ENCODE data around the gene SRRT.

SRRT gene

GRCh38 chr7:100882201-100882600, 7.3 kb downstream of the SRRT start:
- DNase-seq = no peak

- no peak for DNase-seq
These were observed 8.1 kb downstream of the SRRT start for GRCh38 chr7:100882785-100883526.

- no peak for DNase-seq
These were observed 10.0 kb downstream of the SRRT start for GRCh38 chr7:100884736-100885439.

GRCh38 chr7:100885440-100886141, 10.7 kb downstream of the SRRT start:
- no peak for DNase-seq

GRCh38 chr7:100886142-100886935, 11.4 kb downstream of the SRRT start:
- DNase-seq = no peak

- no peak for DNase-seq
These were observed 12.1 kb downstream of the SRRT start for GRCh38 chr7:100886936-100887515.

GRCh38 chr7:100887516-100888290, 12.8 kb downstream of the SRRT start:
- DNase-seq = no peak

GRCh38 chr7:100888291-100888987, 13.5 kb downstream of the SRRT start:
- no peak for DNase-seq

- DNase-seq = peak; percentile 76
These were observed 14.3 kb downstream of the SRRT start, which contains the start of gene UFSP1 for GRCh38 chr7:100888988-100889750. Gene UFSP1, minus strand, starts transcription at chr7:100889715. Its CDS starts 444 bp downstream, at chr7:100889271.

- peak; percentile 36 for DNase-seq
These were observed 16.0 kb downstream of the SRRT start for GRCh38 chr7:100890653-100891567.

GRCh38 chr7:100891568-100892247, 16.8 kb downstream of the SRRT start:
- DNase-seq = no peak

- DNase-seq = no peak
These were observed 17.7 kb downstream of the SRRT start for GRCh38 chr7:100892364-100893317.

GRCh38 chr7:100893318-100893895, 18.5 kb downstream of the SRRT start:
- DNase-seq = no peak

- DNase-seq = peak; percentile 17
These were observed 19.2 kb downstream of the SRRT start for GRCh38 chr7:100893910-100894721.

GRCh38 chr7:100894860-100895700, 20.2 kb downstream of the SRRT start:
- peak; percentile 24 for DNase-seq
